OCI-LY3 (cell line): ENCODE data around the gene MRC1.

Experiments used
- H2AFZ ChIP-seq: fragments of 200-600, 300-600 bp; shearing (Covaris generic); 2 replicates; pipeline ENCODE4 v1.6.0; 2014; ENCODE audit warnings: antibody characterized with exemption, low read depth, low read length
- H3K27ac ChIP-seq: fragments of 200-600, 300-600 bp; sonication (generic); 2 replicates; pipeline ENCODE4 v1.5.1; 2014; ENCODE audit warnings: mild to moderate bottlenecking, low read length, moderate library complexity, mixed read lengths
- H3K27me3 ChIP-seq: fragments of 200-600, 300-600 bp; sonication (generic); 2 replicates; pipeline ENCODE4 v1.6.1; 2014; ENCODE audit warnings: low read depth, low read length, mixed read lengths
- H3K36me3 ChIP-seq: fragments of 200-600, 300-600 bp; sonication (generic); replicated peaks from 2 replicates; pipeline ENCODE3; 2014; ENCODE audit warnings: low read depth, low read length, mixed read lengths
- H3K4me1 ChIP-seq: fragments of 300-600, 200-600 bp; sonication (generic); 2 replicates; pipeline ENCODE4 v1.6.1; 2014; ENCODE audit warnings: low read length, mixed read lengths
- H3K4me2 ChIP-seq: fragments of 200-600, 300-600 bp; sonication (generic); 2 replicates; pipeline ENCODE4 v1.6.1; 2014; ENCODE audit warnings: low read length, mixed read lengths
- H3K4me3 ChIP-seq: fragments of 300-600, 200-600 bp; sonication (generic); 2 replicates; pipeline ENCODE4 v1.5.1; 2014; ENCODE audit warnings: antibody characterized with exemption, mild to moderate bottlenecking, low read length, moderate library complexity
- H3K79me2 ChIP-seq: fragments of 300-600, 200-600 bp; shearing (Covaris generic); 2 replicates; pipeline ENCODE4 v1.6.1; 2014; ENCODE audit warnings: mild to moderate bottlenecking, low read length, mixed read lengths
- H3K9ac ChIP-seq: fragments of 300-600, 200-600 bp; shearing (Covaris generic); 2 replicates; pipeline ENCODE4 v1.6.0; 2014; ENCODE audit warnings: mild to moderate bottlenecking, low read length, moderate library complexity
- H3K9me3 ChIP-seq: fragments of 200-600, 300-600 bp; shearing (Covaris generic); 2 replicates; pipeline ENCODE4 v1.6.1; 2014; ENCODE audit warnings: low read length, mixed read lengths; ENCODE audit not compliant: insufficient read depth
- H4K20me1 ChIP-seq: fragments of 200-600, 300-600 bp; sonication (generic); 2 replicates; pipeline ENCODE4 v1.6.1; 2016; ENCODE audit warnings: low read length, mixed read lengths; ENCODE audit not compliant: insufficient read depth
- EZH2phosphoT487 ChIP-seq: fragments of 200-600 bp; shearing (Covaris generic); IDR thresholded peaks from 2 replicates; pipeline ENCODE4 v1.6.1; 2018; ENCODE audit warnings: antibody characterized with exemption, mixed run types, low read depth
- TF ChIP-seq, protein P1 (sequence below): fragments of 200-600, 300-600 bp; sonication (generic); IDR thresholded peaks from 2 replicates; pipeline ENCODE4 v1.5.1; 2014; ENCODE audit warnings: antibody characterized with exemption, low read length, low read depth

The MRC1 gene

DNA sequence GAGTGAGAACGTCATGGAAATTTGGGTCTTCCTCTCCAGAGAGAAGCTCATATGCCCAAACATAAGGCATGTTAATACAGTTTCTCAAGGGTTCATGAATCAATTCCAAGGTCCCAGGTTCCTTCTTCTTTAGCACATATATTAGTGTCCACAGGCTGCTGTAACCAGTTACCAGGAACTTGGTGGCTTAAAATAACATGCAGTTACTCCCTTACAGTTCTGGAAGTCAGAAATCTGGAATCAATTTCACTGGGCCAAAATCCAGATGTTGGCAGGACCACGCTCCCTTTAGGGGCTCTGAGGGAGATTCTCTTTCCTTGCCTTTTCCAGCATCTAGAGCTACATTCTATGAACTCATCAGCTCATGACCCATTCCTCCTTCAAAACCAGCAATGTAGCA is 64.8 kb downstream of the MRC1 start:
- Histone ChIP-seq H3K27ac (no peak overlapping the region), H3K9me3 (peaks cover 18% of the 10 kb centered on the region), H3K9ac (no peak overlapping the region), H2AFZ (no peak overlapping the region), H3K4me1 (peaks cover 26% of the 10 kb centered on the region), H3K4me3 (no peak overlapping the region), H3K79me2 (no peaks in the 10 kb centered on the region), H4K20me1 (no peaks in the 10 kb centered on the region), H3K27me3 (no peaks in the 10 kb centered on the region), H3K4me2 (no peak overlapping the region), H3K36me3 (peaks cover 19% of the 10 kb centered on the region)
- TF ChIP-seq EZH2phosphoT487: no peak
- TF ChIP-seq, protein P1, sequence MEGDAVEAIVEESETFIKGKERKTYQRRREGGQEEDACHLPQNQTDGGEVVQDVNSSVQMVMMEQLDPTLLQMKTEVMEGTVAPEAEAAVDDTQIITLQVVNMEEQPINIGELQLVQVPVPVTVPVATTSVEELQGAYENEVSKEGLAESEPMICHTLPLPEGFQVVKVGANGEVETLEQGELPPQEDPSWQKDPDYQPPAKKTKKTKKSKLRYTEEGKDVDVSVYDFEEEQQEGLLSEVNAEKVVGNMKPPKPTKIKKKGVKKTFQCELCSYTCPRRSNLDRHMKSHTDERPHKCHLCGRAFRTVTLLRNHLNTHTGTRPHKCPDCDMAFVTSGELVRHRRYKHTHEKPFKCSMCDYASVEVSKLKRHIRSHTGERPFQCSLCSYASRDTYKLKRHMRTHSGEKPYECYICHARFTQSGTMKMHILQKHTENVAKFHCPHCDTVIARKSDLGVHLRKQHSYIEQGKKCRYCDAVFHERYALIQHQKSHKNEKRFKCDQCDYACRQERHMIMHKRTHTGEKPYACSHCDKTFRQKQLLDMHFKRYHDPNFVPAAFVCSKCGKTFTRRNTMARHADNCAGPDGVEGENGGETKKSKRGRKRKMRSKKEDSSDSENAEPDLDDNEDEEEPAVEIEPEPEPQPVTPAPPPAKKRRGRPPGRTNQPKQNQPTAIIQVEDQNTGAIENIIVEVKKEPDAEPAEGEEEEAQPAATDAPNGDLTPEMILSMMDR: no peak

- no peak for TF ChIP-seq EZH2phosphoT487
- TF ChIP-seq, protein P1: no peak
- Histone ChIP-seq H3K4me1 (peaks cover 5% of the 10 kb centered on the region), H2AFZ (no peak overlapping the region)
Measured at GRCh38 chr10:17877121-17877520, 68.0 kb downstream of the MRC1 start.

DNA sequence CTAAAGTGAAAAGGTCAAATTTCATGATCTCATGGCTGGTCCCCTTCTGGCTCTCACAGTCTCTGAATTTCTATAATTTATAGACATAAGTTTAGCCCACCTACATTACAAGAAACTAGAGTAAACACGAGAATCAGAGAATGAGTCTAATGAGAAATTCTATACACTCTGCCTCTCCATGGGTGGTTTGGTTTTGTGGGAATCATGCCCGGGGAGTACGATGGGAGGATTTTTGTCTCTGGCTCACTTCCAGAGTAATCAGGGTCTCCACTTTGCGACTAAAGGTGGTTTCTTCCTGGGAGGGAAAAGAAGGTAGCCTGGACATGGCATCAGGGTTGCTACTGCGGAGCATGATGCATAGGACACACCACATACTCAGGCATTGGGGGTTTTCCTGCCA is 69.7 kb downstream of the MRC1 start:
- H4K20me1 ChIP-seq: no peaks in the 10 kb centered on the region
- no peaks in the 10 kb centered on the region for H3K4me1 ChIP-seq
- H3K9me3 ChIP-seq: no peaks in the 10 kb centered on the region
- H3K27me3 ChIP-seq: no peaks in the 10 kb centered on the region
- no peaks in the 10 kb centered on the region for H3K79me2 ChIP-seq
- H3K9ac ChIP-seq: no peak overlapping the region
- H3K4me3 ChIP-seq: no peak overlapping the region
- no peak overlapping the region for H3K4me2 ChIP-seq
- no peak overlapping the region for H3K27ac ChIP-seq
- TF ChIP-seq, protein P1: no peak
- TF ChIP-seq EZH2phosphoT487: no peak
- no peak overlapping the region for H2AFZ ChIP-seq
- no peaks in the 10 kb centered on the region for H3K36me3 ChIP-seq

More at GRCh38 chr10:17877121-17877520, 68.0 kb downstream of the MRC1 start:
- Histone ChIP-seq H3K4me2 (no peak overlapping the region), H3K9me3 (no peaks in the 10 kb centered on the region), H4K20me1 (no peaks in the 10 kb centered on the region), H3K36me3 (no peaks in the 10 kb centered on the region), H3K9ac (no peak overlapping the region), H3K79me2 (no peaks in the 10 kb centered on the region), H3K4me3 (no peak overlapping the region), H3K27me3 (no peaks in the 10 kb centered on the region), H3K27ac (no peak overlapping the region)

- Histone ChIP-seq H4K20me1 (no peaks in the 10 kb centered on the region), H3K36me3 (no peaks in the 10 kb centered on the region), H3K4me3 (no peak overlapping the region), H3K9ac (no peak overlapping the region), H3K79me2 (no peaks in the 10 kb centered on the region), H3K4me1 (no peaks in the 10 kb centered on the region), H2AFZ (no peak overlapping the region), H3K27ac (no peak overlapping the region), H3K27me3 (no peaks in the 10 kb centered on the region), H3K9me3 (no peaks in the 10 kb centered on the region), H3K4me2 (no peak overlapping the region)
- TF ChIP-seq, protein P1: no peak
- TF ChIP-seq EZH2phosphoT487: no peak
Measured at GRCh38 chr10:17880601-17881000, 71.5 kb downstream of the MRC1 start.
